PC-9 (cell line): ENCODE data around the gene BMPR1B. TPM values are rescaled to one million over a fixed set of nuclear protein-coding genes. Genes with fewer than 3 reads are reported as not detected.
"Not testable (repeated sequence)": the region's sequence is repeated elsewhere in the genome, so short reads cannot be mapped to it uniquely, and the experiment has no call there.

Experiments
- BruUV-seq: library from RNA; stranded (reverse); fragments of 400-500 nt; replicated peaks from 2 replicates; lab custom pipeline; 2021; lab: Mats Ljungman, UMichigan
- CTCF ChIA-PET: fragments of 300-600 bp; sonication (Branson Sonifier 250); formaldehyde crosslinking; loops from one replicate; lab custom pipeline; 2022; ENCODE audit warnings: antibody characterized with exemption; lab: Charles Lee
- POLR2A ChIA-PET: fragments of 300-600 bp; sonication (Branson Sonifier 250); formaldehyde crosslinking; loops from one replicate; lab custom pipeline; 2022; ENCODE audit warnings: antibody characterized with exemption; ENCODE audit not compliant: unreplicated experiment; lab: Charles Lee
- DNase-seq, 2 experiments: peaks; one replicate each; pipeline versions ENCODE4 v3.0.0 to v3.0.0-alpha.2; 2015 to 2022; ENCODE audit warnings: mixed read lengths in 1 of 2
- H2AFZ ChIP-seq: fragments of 200-600 bp; sonication (generic); 2 replicates; pipeline ENCODE4 v1.8.1; 2017; ENCODE audit warnings: antibody characterized with exemption
- H3F3A ChIP-seq: fragments of 200-600 bp; sonication (generic); 2 replicates; pipeline ENCODE4 v1.8.1; 2017; ENCODE audit warnings: antibody characterized with exemption, mild to moderate bottlenecking, low read depth; ENCODE audit not compliant: insufficient read depth
- H3K27ac ChIP-seq: fragments of 200-600 bp; sonication (generic); 2 replicates; pipeline ENCODE4 v1.6.1; 2016; ENCODE audit warnings: mixed run types
- H3K27me3 ChIP-seq: fragments of 200-600 bp; sonication (generic); 2 replicates; pipeline ENCODE4 v1.6.1; 2016; ENCODE audit warnings: low read depth, mixed run types; ENCODE audit not compliant: insufficient read depth
- H3K36me3 ChIP-seq: fragments of 200-600 bp; sonication (generic); 2 replicates; pipeline ENCODE4 v1.6.1; 2016; ENCODE audit warnings: low read depth, mixed run types
- H3K4me1 ChIP-seq: fragments of 200-600 bp; sonication (generic); replicated peaks from 2 replicates; pipeline ENCODE4 v1.6.1; 2016; ENCODE audit warnings: mixed run types; ENCODE audit not compliant: insufficient read depth
- H3K4me2 ChIP-seq: fragments of 200-600 bp; sonication (generic); 2 replicates; pipeline ENCODE4 v1.6.1; 2017; ENCODE audit warnings: mixed run types
- H3K4me3 ChIP-seq: fragments of 200-600 bp; sonication (generic); 2 replicates; pipeline ENCODE4 v1.6.1; 2016; ENCODE audit warnings: mixed run types
- H3K79me2 ChIP-seq: fragments of 200-600 bp; sonication (generic); 2 replicates; pipeline ENCODE4 v1.6.1; 2017; ENCODE audit warnings: low read depth, mixed run types
- H3K9me2 ChIP-seq: fragments of 200-600 bp; sonication (generic); 2 replicates; pipeline ENCODE4 v1.8.1; 2017; ENCODE audit warnings: mild to moderate bottlenecking; ENCODE audit not compliant: insufficient read depth
- H3K9me3 ChIP-seq: fragments of 200-600 bp; sonication (generic); 2 replicates; pipeline ENCODE4 v1.8.1; 2016; ENCODE audit warnings: low read depth; ENCODE audit not compliant: insufficient read depth
- H4K20me1 ChIP-seq: fragments of 200-600 bp; sonication (generic); 2 replicates; pipeline ENCODE4 v1.8.1; 2017; ENCODE audit not compliant: insufficient read depth
- EZH2 ChIP-seq: fragments of 200-600 bp; sonication (generic); IDR thresholded peaks from 2 replicates; pipeline ENCODE4 v1.8.0; 2017; ENCODE audit warnings: antibody characterized with exemption, low read depth
- intact Hi-C: fragments of 100-400 bp; cut with micrococcal nuclease; formaldehyde crosslinking; loops from one replicate; pipeline ENCODE4 v1.10.0; 2022; ENCODE audit not compliant: unreplicated experiment
- total RNA-seq: library from RNA; stranded (reverse); gene quantifications from 2 replicates; pipeline ENCODE4 v1.2.3, GENCODE V29; 2021
- TF ChIP-seq, protein P1 (sequence below): fragments of 200-600 bp; sonication (generic); conservative IDR thresholded peaks from 2 replicates; pipeline ENCODE4 v1.6.1; 2017; ENCODE audit warnings: mixed run types, antibody characterized with exemption, mild to moderate bottlenecking, moderate library complexity

BMPR1B gene
- total RNA-seq, 1 experiment from 2014 or later = 1.1 TPM

- H3K27me3 ChIP-seq = no peaks in the 10 kb centered on the region
- H3K9me3 ChIP-seq = no peaks in the 10 kb centered on the region
- CTCF ChIA-PET = no interaction called here
- H3K36me3 ChIP-seq = no peaks in the 10 kb centered on the region
- no peak overlapping the region for H3K4me3 ChIP-seq
- no peaks in the 10 kb centered on the region; the same call in 1 of the 2 replicates for H3F3A ChIP-seq
- BruUV-seq = no TSS peak
- no peak overlapping the region for H3K27ac ChIP-seq
- TF ChIP-seq, protein P1, sequence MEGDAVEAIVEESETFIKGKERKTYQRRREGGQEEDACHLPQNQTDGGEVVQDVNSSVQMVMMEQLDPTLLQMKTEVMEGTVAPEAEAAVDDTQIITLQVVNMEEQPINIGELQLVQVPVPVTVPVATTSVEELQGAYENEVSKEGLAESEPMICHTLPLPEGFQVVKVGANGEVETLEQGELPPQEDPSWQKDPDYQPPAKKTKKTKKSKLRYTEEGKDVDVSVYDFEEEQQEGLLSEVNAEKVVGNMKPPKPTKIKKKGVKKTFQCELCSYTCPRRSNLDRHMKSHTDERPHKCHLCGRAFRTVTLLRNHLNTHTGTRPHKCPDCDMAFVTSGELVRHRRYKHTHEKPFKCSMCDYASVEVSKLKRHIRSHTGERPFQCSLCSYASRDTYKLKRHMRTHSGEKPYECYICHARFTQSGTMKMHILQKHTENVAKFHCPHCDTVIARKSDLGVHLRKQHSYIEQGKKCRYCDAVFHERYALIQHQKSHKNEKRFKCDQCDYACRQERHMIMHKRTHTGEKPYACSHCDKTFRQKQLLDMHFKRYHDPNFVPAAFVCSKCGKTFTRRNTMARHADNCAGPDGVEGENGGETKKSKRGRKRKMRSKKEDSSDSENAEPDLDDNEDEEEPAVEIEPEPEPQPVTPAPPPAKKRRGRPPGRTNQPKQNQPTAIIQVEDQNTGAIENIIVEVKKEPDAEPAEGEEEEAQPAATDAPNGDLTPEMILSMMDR = no peak
- no peak for TF ChIP-seq EZH2
- no peak overlapping the region for H2AFZ ChIP-seq
- H3K9me2 ChIP-seq = no peaks in the 10 kb centered on the region
- H4K20me1 ChIP-seq = no peaks in the 10 kb centered on the region
- no peaks in the 10 kb centered on the region for H3K79me2 ChIP-seq
- no peak for DNase-seq
- H3K4me1 ChIP-seq = peaks cover 16% of the 10 kb centered on the region
- H3K4me2 ChIP-seq = no peak overlapping the region
- intact Hi-C loops = no loop called here
- POLR2A ChIA-PET = interaction anchor here (0.6 kb wide), 1 partner anchor 195 kb away, joined by 8 read pairs; no protein-coding TSS in a partner anchor
These were observed 73.9 kb downstream of the BMPR1B start for GRCh38 chr4:94831607-94832006.

DNA sequence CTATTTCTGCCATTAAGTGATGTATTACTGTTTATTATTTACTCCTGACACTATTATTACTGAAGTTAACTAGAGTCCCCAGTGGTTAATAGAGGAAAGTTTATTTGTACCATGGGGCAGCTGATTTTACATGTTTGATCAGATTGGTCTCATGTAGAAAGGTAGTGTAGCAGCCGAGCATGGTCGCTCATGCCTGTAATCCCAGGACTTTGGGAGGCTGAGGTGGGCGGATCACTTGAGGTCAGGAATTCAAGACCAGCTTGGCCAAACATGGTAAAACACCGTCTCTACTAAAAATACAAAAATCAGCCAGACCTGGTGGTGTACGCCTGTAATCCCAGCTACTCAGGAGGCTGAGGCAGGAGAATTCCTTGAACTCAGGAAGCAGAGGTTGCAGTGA is 74.6 kb downstream of the BMPR1B start:
- POLR2A ChIA-PET, CTCF ChIA-PET, H2AFZ ChIP-seq, BruUV-seq, H3F3A ChIP-seq, H3K4me3 ChIP-seq, H3K9me2 ChIP-seq, H3K79me2 ChIP-seq, H3K4me2 ChIP-seq, H4K20me1 ChIP-seq, H3K9me3 ChIP-seq, DNase-seq, intact Hi-C loops, H3K27ac ChIP-seq, H3K27me3 ChIP-seq, H3K36me3 ChIP-seq: not testable (repeated sequence)
- peaks cover 16% of the 10 kb centered on the region for H3K4me1 ChIP-seq

DNA sequence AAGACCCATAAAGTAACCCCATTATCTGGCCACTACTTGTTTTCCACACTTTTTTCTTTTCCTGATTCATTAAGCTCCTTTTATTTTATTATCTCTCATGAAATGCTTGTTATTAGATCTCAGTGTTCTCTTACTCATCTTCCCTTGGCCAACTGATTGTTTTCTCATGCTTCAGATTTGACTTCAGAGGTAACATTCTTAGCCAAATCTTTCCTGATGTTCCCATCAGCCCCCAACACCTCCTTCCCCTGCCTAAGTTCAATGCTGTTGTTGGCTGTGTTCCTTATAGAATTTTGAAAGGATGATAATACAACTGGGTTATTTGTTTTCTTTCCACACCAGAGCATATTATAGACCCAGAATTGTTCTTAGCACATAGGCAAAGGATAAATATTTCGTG is 75.6 kb downstream of the BMPR1B start:
- CTCF ChIA-PET = no interaction called here
- no peak overlapping the region for H3K4me2 ChIP-seq
- intact Hi-C loops = no loop called here

More for the DNA sequence above, 75.6 kb downstream of the BMPR1B start:
- Histone ChIP-seq H3K79me2 (no peaks in the 10 kb centered on the region), H3K36me3 (no peaks in the 10 kb centered on the region), H3K4me3 (no peak overlapping the region), H3F3A (no peaks in the 10 kb centered on the region; the same call in 1 of the 2 replicates), H3K27ac (no peak overlapping the region), H3K27me3 (no peaks in the 10 kb centered on the region), H3K9me3 (no peaks in the 10 kb centered on the region), H4K20me1 (no peaks in the 10 kb centered on the region), H3K4me1 (peaks cover 10% of the 10 kb centered on the region), H2AFZ (no peak overlapping the region), H3K9me2 (no peaks in the 10 kb centered on the region)
- TF ChIP-seq EZH2 = no peak
- TF ChIP-seq, protein P1 = no peak
- no peak for DNase-seq
- no TSS peak for BruUV-seq
- POLR2A ChIA-PET = no interaction called here
